GM18505 (cell line): Measurements from ENCODE around the gene ZNF212.
"Not testable (repeated sequence)": the region's sequence is repeated elsewhere in the genome, so short reads cannot be mapped to it uniquely, and the experiment has no call there.

ENCODE experiments used
- ATAC-seq: cut with Tn5 transposase; IDR thresholded peaks from one replicate; pipeline ENCODE4 v1.9.1; 2021; ENCODE audit not compliant: unreplicated experiment
- POLR2A ChIP-seq: IDR thresholded peaks from 4 replicates; pipeline ENCODE4 v1.6.1; 2011; ENCODE audit warnings: borderline replicate concordance; ENCODE audit not compliant: insufficient read depth, insufficient read length; ENCODE audit errors: extremely low read depth

The ZNF212 gene

GRCh38 chr7:149207324-149208035, 32.0 kb upstream of the ZNF212 start:
- no peak for TF ChIP-seq POLR2A
- ATAC-seq = no peak

DNA sequence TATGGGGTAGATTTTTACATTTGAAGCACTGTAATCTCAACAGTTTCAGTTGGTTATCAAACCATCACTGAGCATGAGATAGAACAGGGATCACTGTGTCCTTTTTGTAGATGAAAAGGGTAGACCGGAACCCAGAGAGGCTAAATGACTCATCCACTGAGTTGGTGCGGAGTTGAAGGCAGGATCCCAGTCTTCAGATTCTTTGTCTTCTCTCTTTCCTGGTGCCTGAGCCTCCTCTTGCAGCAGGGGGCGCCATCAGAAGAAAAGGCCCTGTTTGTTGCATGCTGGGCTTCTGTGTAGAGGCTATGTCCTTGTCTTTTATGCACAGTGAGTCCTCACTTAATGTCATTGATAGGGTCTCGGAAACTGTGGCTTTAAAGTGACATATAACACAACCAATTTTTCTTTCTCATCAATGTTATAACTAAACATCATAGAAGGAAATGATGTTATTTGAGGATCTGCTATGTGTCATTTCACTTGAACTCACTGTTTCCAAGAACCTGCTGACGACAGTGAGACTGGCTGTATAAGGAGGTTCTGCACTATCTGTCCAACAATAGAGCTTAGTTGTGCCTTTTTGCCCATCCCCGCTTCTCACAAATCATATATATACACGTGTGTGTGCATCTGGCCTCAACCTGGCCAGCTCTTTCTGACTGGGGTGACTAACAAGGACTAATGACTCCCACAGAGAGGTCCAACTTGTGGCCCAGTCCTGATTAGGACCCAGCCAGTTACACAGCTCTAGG, 29.8 kb upstream of the ZNF212 start:
- no peak for ATAC-seq
- no peak for TF ChIP-seq POLR2A

GRCh38 chr7:149210551-149210950, 28.9 kb upstream of the ZNF212 start:
- TF ChIP-seq POLR2A = no peak

GRCh38 chr7:149214020-149214720, 25.3 kb upstream of the ZNF212 start:
- ATAC-seq = no peak

More at GRCh38 chr7:149210551-149210950, 28.9 kb upstream of the ZNF212 start:
- no peak for ATAC-seq

GRCh38 chr7:149216402-149216801, 23.0 kb upstream of the ZNF212 start:
- TF ChIP-seq POLR2A = no peak
- ATAC-seq = no peak

More at GRCh38 chr7:149214020-149214720, 25.3 kb upstream of the ZNF212 start:
- no peak for TF ChIP-seq POLR2A

DNA sequence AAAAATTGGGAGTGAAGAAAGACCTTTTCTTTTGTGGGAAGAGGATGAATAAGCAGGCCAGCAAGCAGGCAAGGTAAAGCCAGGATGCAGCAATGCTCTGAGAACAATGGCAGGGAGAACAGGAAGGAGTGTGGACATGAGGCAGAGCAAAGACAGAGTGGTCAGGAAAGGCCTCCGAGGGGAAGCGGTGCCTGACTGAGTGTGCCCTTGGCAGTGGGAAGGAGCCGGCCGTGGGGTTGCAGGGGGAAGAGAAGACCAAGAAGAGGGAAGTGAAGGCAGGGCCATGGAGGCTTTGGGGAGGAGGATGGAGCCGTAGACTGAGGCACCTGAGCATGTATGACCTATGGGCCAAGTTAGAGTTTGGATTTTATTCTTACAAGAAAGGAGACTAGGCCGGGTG, 21.9 kb upstream of the ZNF212 start:
- no peak for TF ChIP-seq POLR2A
- ATAC-seq = no peak

DNA sequence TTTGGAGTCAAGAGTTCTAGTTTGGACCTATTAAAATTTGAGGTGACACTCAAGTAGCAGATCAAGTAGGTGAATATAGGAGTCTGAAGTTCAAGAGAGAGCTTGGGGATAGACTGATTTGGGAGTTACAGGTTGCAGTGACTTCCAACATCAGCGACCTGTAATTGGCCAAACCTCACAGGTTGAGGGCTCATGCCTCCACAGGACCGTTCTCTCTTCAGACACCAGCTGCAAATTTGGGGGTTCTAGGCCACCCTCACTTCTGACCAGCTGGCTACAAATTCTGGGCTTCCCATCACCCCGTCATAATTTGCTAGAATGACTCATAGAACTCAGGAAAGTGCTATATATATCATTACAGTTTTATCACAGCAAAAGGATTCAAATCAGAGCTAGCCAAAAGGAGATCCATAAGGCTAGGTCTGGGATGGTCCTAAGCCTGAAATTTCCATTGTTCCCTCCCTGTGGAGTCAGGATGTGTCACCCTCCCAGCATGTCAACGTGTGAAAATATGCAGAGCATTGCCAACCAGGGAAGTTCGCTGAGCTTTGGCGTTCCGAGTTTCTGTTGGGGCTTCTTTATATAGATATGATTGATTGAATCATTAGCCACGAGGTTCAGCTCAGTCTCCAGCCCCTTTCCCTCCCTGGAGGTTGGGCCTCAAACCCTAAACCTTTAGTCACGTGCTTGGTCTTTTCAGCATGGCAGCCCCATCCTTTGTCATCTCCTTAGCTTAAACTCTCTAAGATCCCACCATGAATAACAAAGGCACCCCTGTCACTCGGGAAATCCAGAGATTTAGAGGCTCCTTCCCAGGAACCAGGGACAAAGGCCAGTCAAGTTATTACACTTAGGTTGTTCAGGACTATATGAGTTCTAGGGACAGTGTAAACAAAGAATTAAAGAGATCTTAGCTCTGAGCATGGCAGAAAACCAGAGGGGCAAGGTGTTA, 20.7 kb upstream of the ZNF212 start:
- no peak for TF ChIP-seq POLR2A
- no peak for ATAC-seq

GRCh38 chr7:149220534-149220933, 18.9 kb upstream of the ZNF212 start:
- no peak for TF ChIP-seq POLR2A
- no peak for ATAC-seq

DNA sequence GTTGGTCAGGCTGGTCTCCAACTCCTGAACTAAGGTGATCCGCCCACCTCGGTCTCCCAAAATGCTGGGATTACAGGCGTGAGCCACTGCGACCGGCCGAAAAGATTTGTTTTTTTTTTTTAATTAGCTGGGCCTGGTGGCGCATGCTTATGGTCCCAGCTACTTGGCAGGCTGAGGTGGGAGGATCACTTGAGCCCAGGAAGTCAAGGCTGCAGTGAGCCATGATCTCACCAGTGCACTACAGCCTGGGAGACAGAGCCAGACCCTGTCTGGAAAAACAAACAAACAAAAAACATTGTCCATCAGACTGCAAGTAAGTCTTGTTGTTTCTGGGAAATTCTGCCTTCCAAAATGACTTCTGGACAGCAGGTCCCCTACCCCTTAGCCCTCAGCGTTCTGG, 16.3 kb upstream of the ZNF212 start:
- no peak for ATAC-seq
- TF ChIP-seq POLR2A = no peak

- no peak for TF ChIP-seq POLR2A
- ATAC-seq = no peak
These were observed 15.7 kb upstream of the ZNF212 start for GRCh38 chr7:149223761-149224160.

GRCh38 chr7:149224352-149224751, 15.1 kb upstream of the ZNF212 start:
- no peak for TF ChIP-seq POLR2A
- no peak for ATAC-seq

DNA sequence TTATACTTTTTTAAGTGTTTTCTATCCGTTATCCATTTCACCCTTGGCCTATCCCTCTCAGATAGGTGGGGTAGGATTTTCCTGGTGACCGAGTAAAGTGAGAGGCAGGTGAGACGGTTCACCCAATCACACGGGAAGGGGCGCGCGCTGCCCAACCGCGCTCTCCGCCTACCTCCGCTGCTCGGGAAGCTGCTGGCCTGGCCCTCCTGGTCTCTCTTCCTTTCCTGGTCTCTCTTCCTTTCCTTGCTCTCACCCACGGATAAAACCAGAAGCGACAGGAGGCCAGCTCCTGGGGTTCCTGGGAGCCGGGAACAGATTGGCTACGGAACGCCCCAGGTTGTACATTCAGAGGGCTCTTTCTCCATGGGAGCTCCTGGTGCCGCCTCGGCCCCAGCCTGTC, 14.3 kb upstream of the ZNF212 start:
- no peak for ATAC-seq
- TF ChIP-seq POLR2A = no peak

GRCh38 chr7:149225656-149226055, 13.8 kb upstream of the ZNF212 start:
- no peak for TF ChIP-seq POLR2A
- ATAC-seq = no peak

GRCh38 chr7:149226366-149226765, 13.1 kb upstream of the ZNF212 start:
- not testable (repeated sequence) for ATAC-seq
